Nephron (organoid): Measurements from ENCODE around the gene CKMT2.
A peak's percentile ranks its signal among the peaks of the same experiment; 100 is the strongest.

Experiments used
- H3K27ac Mint-ChIP-seq, 3 experiments: 2 replicates each; pipeline ENCODE4 v1.8.0; 2020; ENCODE audit warnings: mixed read lengths in 3 of 3, mild to moderate bottlenecking in 2 of 3, moderate library complexity in 1 of 3
- H3K27me3 Mint-ChIP-seq: 2 replicates; pipeline ENCODE4 v1.8.0; 2021; ENCODE audit warnings: low read depth, mild to moderate bottlenecking, moderate library complexity, mixed read lengths
- H3K36me3 Mint-ChIP-seq: 2 replicates; pipeline ENCODE4 v1.8.0; 2020; ENCODE audit warnings: low read depth, mixed read lengths
- H3K4me1 Mint-ChIP-seq: 2 replicates; pipeline ENCODE4 v1.8.0; 2020; ENCODE audit warnings: mixed read lengths
- H3K4me3 Mint-ChIP-seq, 3 experiments: 2 replicates each; pipeline ENCODE4 v1.8.0; 2020; ENCODE audit warnings: mild to moderate bottlenecking in 3 of 3, mixed read lengths in 3 of 3, moderate library complexity in 2 of 3
- H3K9me3 Mint-ChIP-seq: 2 replicates; pipeline ENCODE4 v1.8.0; 2020; ENCODE audit warnings: mixed read lengths
- CTCF ChIP-seq, 3 experiments: fragments of 200-600 bp; sonication (generic); IDR thresholded peaks; one replicate each; pipeline ENCODE4 v1.5.0; 2021; ENCODE audit warnings: antibody characterized with exemption in 3 of 3; ENCODE audit not compliant: unreplicated experiment in 3 of 3

The CKMT2 gene

GRCh38 chr5:81230416-81230815 is 2.7 kb upstream of the CKMT2 start:
- Mint-ChIP-seq H3K27ac (peak overlapping the region in 2 of 3 experiments; percentile 83 to 97), H3K27me3 (peaks cover 4% of the 10 kb centered on the region), H3K4me3 (peak overlapping the region in 2 of 3 experiments; percentile 10 to 70), H3K4me1 (peaks cover 58% of the 10 kb centered on the region), H3K9me3 (no peaks in the 10 kb centered on the region), H3K36me3 (no peaks in the 10 kb centered on the region)
- TF ChIP-seq CTCF (IDR thresholded peaks at IDR 0.05; ENCODE audit: unreplicated experiment in 3 of 3) = no peak

GRCh38 chr5:81232464-81233079 is 550 bp upstream of the CKMT2 start:
- H3K4me1 Mint-ChIP-seq = peaks cover 71% of the 10 kb centered on the region
- peaks cover 4% of the 10 kb centered on the region for H3K27me3 Mint-ChIP-seq
- H3K27ac Mint-ChIP-seq = peak overlapping the region; percentile 88 to 97 (median 94)
- no peak for TF ChIP-seq CTCF (IDR thresholded peaks at IDR 0.05; ENCODE audit: unreplicated experiment in 3 of 3)
- H3K9me3 Mint-ChIP-seq = no peaks in the 10 kb centered on the region
- peaks cover 6% of the 10 kb centered on the region for H3K36me3 Mint-ChIP-seq
- peak overlapping the region; percentile 82 to 86 (median 83) for H3K4me3 Mint-ChIP-seq

GRCh38 chr5:81234299-81234698 is 1.2 kb downstream of the CKMT2 start:
- Mint-ChIP-seq H3K4me1 (peaks cover 64% of the 10 kb centered on the region), H3K9me3 (no peaks in the 10 kb centered on the region), H3K27ac (peak overlapping the region; percentile 47 to 97 (median 94)), H3K4me3 (peak overlapping the region; percentile 12 to 73 (median 57)), H3K36me3 (peaks cover 13% of the 10 kb centered on the region), H3K27me3 (peaks cover 4% of the 10 kb centered on the region)
- TF ChIP-seq CTCF (IDR thresholded peaks at IDR 0.05; ENCODE audit: unreplicated experiment in 3 of 3) = no peak

GRCh38 chr5:81234801-81235200 is 1.7 kb downstream of the CKMT2 start:
- no peak for TF ChIP-seq CTCF (IDR thresholded peaks at IDR 0.05; ENCODE audit: unreplicated experiment in 3 of 3)
- peaks cover 62% of the 10 kb centered on the region for H3K4me1 Mint-ChIP-seq
- H3K27me3 Mint-ChIP-seq = peaks cover 4% of the 10 kb centered on the region
- H3K27ac Mint-ChIP-seq = no peak overlapping the region
- H3K9me3 Mint-ChIP-seq = no peaks in the 10 kb centered on the region
- peaks cover 13% of the 10 kb centered on the region for H3K36me3 Mint-ChIP-seq
- H3K4me3 Mint-ChIP-seq = no peak overlapping the region

- peaks cover 13% of the 10 kb centered on the region for H3K36me3 Mint-ChIP-seq
- no peak for TF ChIP-seq CTCF (IDR thresholded peaks at IDR 0.05; ENCODE audit: unreplicated experiment in 3 of 3)
- no peaks in the 10 kb centered on the region for H3K9me3 Mint-ChIP-seq
- H3K4me3 Mint-ChIP-seq = peak overlapping the region in 1 of 3 experiments; percentile 18
- H3K27me3 Mint-ChIP-seq = peaks cover 1% of the 10 kb centered on the region
- H3K4me1 Mint-ChIP-seq = peaks cover 58% of the 10 kb centered on the region
- H3K27ac Mint-ChIP-seq = peak overlapping the region in 1 of 3 experiments; percentile 6
These were observed 2.4 kb downstream of the CKMT2 start for GRCh38 chr5:81235287-81236072.
